Right lobe of liver (tissue), 6 donors: Measurements from ENCODE around the gene OR5AK2. TPM values are rescaled to one million over a fixed set of nuclear protein-coding genes. Genes with fewer than 3 reads are reported as not detected.

Source experiments
- ATAC-seq, 4 donors: fragments of 200-7000 bp; cut with Tn5 transposase; one replicate each; pipeline ENCODE4 v1.9.1; 2020; ENCODE audit warnings: mild to moderate bottlenecking in 4 of 4, moderate library complexity in 4 of 4
- DNase-seq, 3 donors: peaks; one replicate each; pipeline ENCODE4 v3.0.0-alpha.2; 2020
- H3K27ac ChIP-seq, 3 donors: fragments of 200-600 bp; one replicate each; pipeline ENCODE4 v1.8.0; 2022
- H3K27me3 ChIP-seq, 2 donors: fragments of 200-600 bp; one replicate each; pipeline ENCODE4 v1.8.0; 2022
- H3K36me3 ChIP-seq, 4 donors: fragments of 200-600 bp; sonication (generic) in 1 of 4; one replicate each; pipeline versions ENCODE4 v1.5.1 to v1.8.0; 2017 to 2022; ENCODE audit warnings: control low read depth in 1 of 4
- H3K4me1 ChIP-seq, 4 donors: fragments of 200-600 bp; sonication (generic) in 1 of 4; one replicate each; pipeline versions ENCODE4 v1.5.1 to v1.8.0; 2017 to 2022; ENCODE audit warnings: control low read depth in 1 of 4
- H3K4me3 ChIP-seq, 3 donors: fragments of 200-600 bp; one replicate each; pipeline ENCODE4 v1.8.0; 2022
- H3K9me3 ChIP-seq, 4 donors: fragments of 200-600 bp; sonication (generic) in 1 of 4; one replicate each; pipeline versions ENCODE4 v1.5.1 to v1.8.0; 2017 to 2022; ENCODE audit warnings: control low read depth in 1 of 4
- CTCF ChIP-seq, 4 donors: fragments of 200-600 bp in 3 of 4; fragments of 450-650 bp in 1 of 4; IDR thresholded peaks; one replicate each; pipeline versions ENCODE4 v1.5.1 to v1.8.0; 2016 to 2022; ENCODE audit warnings: antibody characterized with exemption in 4 of 4, mild to moderate bottlenecking in 2 of 4
- POLR2A ChIP-seq: fragments of 450-650 bp; IDR thresholded peaks from one replicate; pipeline ENCODE4 v1.6.1; 2017; ENCODE audit warnings: antibody characterized with exemption, mild to moderate bottlenecking
- WGBS: methylation state at CpG from one replicate; pipeline ENCODE4 v1.1.6; 2018; ENCODE audit warnings: low coverage, low lambda C conversion rate; ENCODE audit not compliant: insufficient coverage; ENCODE audit errors: missing lambda C conversion rate; 5-methylcytosine and 5-hydroxymethylcytosine counted together
- intact Hi-C, 2 donors: fragments of 100-400 bp; cut with DNase I; formaldehyde crosslinking; loops; one replicate each; pipeline versions ENCODE4 v1.11.2 to v1.14.1; 2022
- total RNA-seq, 6 experiments: library from RNA; depleted of rRNA in 2 of 6; stranded (reverse); fragments of >200 nt in 2 of 6; fragmentation: NEBNext Ultra II Directional in 3 of 6; extraction: Animal tissue kit (Norgen Biotek cat#: 25700) in 3 of 6; gene quantifications; one replicate each; pipeline versions ENCODE4 v1.1.0 to v1.2.4, GENCODE V29; 2016 to 2023
- donor health status: DM: no; HTN: yes; CAD: no.
- donor health status: DM: no; HTN: no; CAD: no.
- donor health status: DM: no; HTN: no; CAD: no.
- donor health status: DM: no; HTN: yes; CAD: no.
- donor health status: DM: no; HTN: yes; CAD: no.

Gene OR5AK2
- total RNA-seq, 6 experiments from 2014 or later, result not detected

- H3K27me3 ChIP-seq, result no peaks in the 10 kb centered on the region
- TF ChIP-seq POLR2A, result no peak
- no peak for TF ChIP-seq CTCF (IDR thresholded peaks at IDR 0.05)
- ATAC-seq (no peak), DNase-seq (no peak)
- intact Hi-C loops, result no loop called here
- no peaks in the 10 kb centered on the region for H3K4me1 ChIP-seq
- H3K36me3 ChIP-seq, result no peaks in the 10 kb centered on the region
- 58% methylated on average over 10 of the region's 14 CpGs for WGBS
- no peak overlapping the region for H3K27ac ChIP-seq
- no peak overlapping the region for H3K4me3 ChIP-seq
- no peaks in the 10 kb centered on the region for H3K9me3 ChIP-seq
These were observed 13.1 kb downstream of the OR5AK2 start for GRCh38 chr11:57001674-57002401.

GRCh38 chr11:57008373-57008772 lies 19.7 kb downstream of the OR5AK2 start:
- no peaks in the 10 kb centered on the region for H3K27me3 ChIP-seq

GRCh38 chr11:57015679-57016078 lies 27.0 kb downstream of the OR5AK2 start:
- intact Hi-C loops, result no loop called here
- Histone ChIP-seq H3K4me1 (no peaks in the 10 kb centered on the region), H3K27ac (no peak overlapping the region), H3K9me3 (no peaks in the 10 kb centered on the region), H3K27me3 (no peaks in the 10 kb centered on the region), H3K36me3 (no peaks in the 10 kb centered on the region), H3K4me3 (no peak overlapping the region)
- no peak for ATAC-seq
- no peak for TF ChIP-seq POLR2A
- TF ChIP-seq CTCF (IDR thresholded peaks at IDR 0.05), result no peak
- no peak for DNase-seq
- WGBS, result 31% methylated on average over 2 of the region's 2 CpGs

More at GRCh38 chr11:57008373-57008772, 19.7 kb downstream of the OR5AK2 start:
- intact Hi-C loops, result no loop called here
- no peak for ATAC-seq
- Histone ChIP-seq H3K4me3 (no peak overlapping the region), H3K36me3 (no peaks in the 10 kb centered on the region), H3K4me1 (no peaks in the 10 kb centered on the region), H3K27ac (no peak overlapping the region), H3K9me3 (no peaks in the 10 kb centered on the region)
- TF ChIP-seq CTCF (IDR thresholded peaks at IDR 0.05) (no peak), POLR2A (no peak)
- 36% methylated on average over 3 of the region's 3 CpGs for WGBS
- DNase-seq, result no peak

- H3K4me1 ChIP-seq, result no peaks in the 10 kb centered on the region
- no peak overlapping the region for H3K4me3 ChIP-seq
- intact Hi-C loops, result no loop called here
- H3K36me3 ChIP-seq, result no peaks in the 10 kb centered on the region
- no peaks in the 10 kb centered on the region for H3K9me3 ChIP-seq
- no peak overlapping the region for H3K27ac ChIP-seq
- 23% methylated on average over 2 of the region's 2 CpGs for WGBS
- ATAC-seq, result no peak
- DNase-seq, result no peak
- no peaks in the 10 kb centered on the region for H3K27me3 ChIP-seq
- no peak for TF ChIP-seq CTCF (IDR thresholded peaks at IDR 0.05)
- TF ChIP-seq POLR2A, result no peak
These were observed 42.8 kb downstream of the OR5AK2 start for GRCh38 chr11:57031556-57031955.

Other genes with a start within 250 kb of the OR5AK2 start
- not detected for gene OR9G4, start 240.2 kb upstream of the OR5AK2 start, total RNA-seq
- gene LRRC55, start 193.0 kb downstream of the OR5AK2 start, total RNA-seq, result under 1 TPM in 5 of 6 experiments, not detected in 1; 0.06 to 0.71 (median 0.13) TPM
- gene APLNR, start 248.3 kb downstream of the OR5AK2 start, total RNA-seq, result 1 to 10 TPM; 1.1 to 3.6 (median 2.1) TPM